GM12892 (cell line): Measurements from ENCODE around the gene ZNRF2.

Experiments
- POLR2A ChIP-seq: IDR thresholded peaks from 2 replicates; pipeline ENCODE4 v1.6.1; 2011; ENCODE audit warnings: low read depth, low read length, control low read depth
- TAF1 ChIP-seq: IDR thresholded peaks from 2 replicates; pipeline ENCODE4 v1.6.1; 2011; ENCODE audit warnings: low read depth, mild to moderate bottlenecking, control low read depth, low read length, borderline replicate concordance

- TF ChIP-seq TAF1 (no peak), POLR2A (no peak)
Observed at GRCh38 chr7:30367561-30367960, 83.2 kb downstream of the ZNRF2 start.
